IPS DF 6.9 (cell line): ENCODE results near the gene LILRA6.
"Not testable (repeated sequence)": the region's sequence is repeated elsewhere in the genome, so short reads cannot be mapped to it uniquely, and the experiment has no call there.

Experiments used
- DNase-seq: peaks from one replicate; pipeline ENCODE4 v3.0.0-alpha.2; 2013; ENCODE audit warnings: low read depth, low spot score
- H3K27ac ChIP-seq: one replicate; pipeline ENCODE4 v1.5.1; 2013; ENCODE audit warnings: low read length, control low read depth
- H3K27me3 ChIP-seq: 2 replicates; pipeline ENCODE4 v1.6.1; 2013; ENCODE audit warnings: mild to moderate bottlenecking, low read length; ENCODE audit not compliant: control insufficient read depth, insufficient read depth
- H3K36me3 ChIP-seq: 2 replicates; pipeline ENCODE4 v1.6.1; 2013; ENCODE audit warnings: low read length; ENCODE audit not compliant: control insufficient read depth, insufficient read depth
- H3K4me1 ChIP-seq: 2 replicates; pipeline ENCODE4 v1.6.1; 2013; ENCODE audit warnings: low read length; ENCODE audit not compliant: control insufficient read depth, insufficient read depth
- H3K4me3 ChIP-seq: 2 replicates; pipeline ENCODE4 v1.5.1; 2013; ENCODE audit warnings: mild to moderate bottlenecking, low read length
- H3K9me3 ChIP-seq: 2 replicates; pipeline ENCODE4 v1.6.1; 2013; ENCODE audit warnings: low read length, inconsistent platforms; ENCODE audit not compliant: control insufficient read depth, insufficient read depth
- WGBS: extraction: QIAGEN DNeasy Blood & Tissue Kit; methylation state at CpG from one replicate; pipeline ENCODE4 v1.1.7; 2013; ENCODE audit warnings: mixed read lengths, missing lambda C conversion rate; ENCODE audit not compliant: insufficient read length, insufficient coverage; 5-methylcytosine and 5-hydroxymethylcytosine counted together

LILRA6 gene

DNA sequence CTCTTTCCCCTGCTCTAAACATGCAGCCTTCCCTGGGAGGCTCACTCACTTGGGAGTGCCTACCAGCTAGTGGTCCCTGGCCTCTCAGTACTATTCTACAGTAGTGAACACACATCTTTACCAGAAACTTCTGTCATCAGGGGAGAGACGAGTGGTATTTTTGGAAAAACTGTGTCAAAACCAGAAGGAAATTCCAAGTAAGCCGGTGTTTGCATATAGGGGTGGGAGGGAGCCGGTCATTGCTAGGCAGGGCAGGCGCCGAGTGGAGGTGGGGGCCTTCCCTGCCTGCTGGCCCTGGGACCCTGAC lies 35.0 kb downstream of the LILRA6 start:
- Histone ChIP-seq H3K27me3 (no peaks in the 10 kb centered on the region), H3K27ac (no peak overlapping the region), H3K4me3 (no peak overlapping the region), H3K36me3 (peaks cover 45% of the 10 kb centered on the region), H3K4me1 (0 out of 2 replicates have a peak, but pooled peaks cover 3% of the 10 kb centered on the region), H3K9me3 (no peaks in the 10 kb centered on the region)
- WGBS: no CpG with 5 or more reads among the region's 5 CpGs
- no peak for DNase-seq

DNA sequence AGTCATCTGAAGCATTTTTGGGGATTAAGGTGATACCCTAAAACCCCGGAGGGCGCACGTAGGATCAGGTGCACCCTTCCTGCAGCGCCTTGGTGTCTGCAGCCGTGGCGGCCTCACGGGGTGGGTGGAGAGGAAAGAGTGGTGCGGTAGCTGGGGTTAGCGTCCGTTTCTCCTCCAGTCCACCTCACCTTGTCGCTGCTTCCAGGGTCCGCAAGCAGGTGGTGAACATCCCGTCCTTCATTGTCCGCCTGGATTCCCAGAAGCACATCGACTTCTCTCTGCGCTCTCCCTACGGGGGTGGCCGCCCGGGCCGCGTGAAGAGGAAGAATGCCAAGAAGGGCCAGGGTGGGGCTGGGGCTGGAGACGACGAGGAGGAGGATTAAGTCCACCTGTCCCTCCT lies 35.4 kb downstream of the LILRA6 start:
- not testable (repeated sequence) for H3K27me3 ChIP-seq, H3K4me1 ChIP-seq, H3K27ac ChIP-seq, H3K4me3 ChIP-seq, DNase-seq, H3K9me3 ChIP-seq
- H3K36me3 ChIP-seq: peaks cover 49% of the 10 kb centered on the region
- no CpG with 5 or more reads among the region's 23 CpGs for WGBS

DNA sequence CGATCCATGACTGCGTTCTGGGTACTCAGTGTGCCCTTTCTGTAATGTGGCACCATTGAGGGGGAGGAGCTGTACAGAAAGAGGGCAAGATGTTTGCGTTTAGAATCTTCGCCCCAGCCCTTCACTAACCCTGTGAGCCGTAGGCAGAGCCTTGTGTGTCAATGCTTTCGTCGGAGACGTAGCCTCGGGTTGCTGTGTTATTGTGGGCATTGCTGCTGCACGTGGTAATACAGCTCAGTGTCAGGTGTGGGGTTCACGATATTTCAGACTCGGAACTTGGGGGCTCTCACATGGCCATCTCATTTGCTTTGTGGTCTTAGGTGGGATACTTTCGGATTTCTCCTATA lies 35.8 kb downstream of the LILRA6 start:
- H3K4me3 ChIP-seq: no peak overlapping the region
- H3K27me3 ChIP-seq: no peaks in the 10 kb centered on the region
- WGBS: no CpG with 5 or more reads among the region's 13 CpGs

DNA sequence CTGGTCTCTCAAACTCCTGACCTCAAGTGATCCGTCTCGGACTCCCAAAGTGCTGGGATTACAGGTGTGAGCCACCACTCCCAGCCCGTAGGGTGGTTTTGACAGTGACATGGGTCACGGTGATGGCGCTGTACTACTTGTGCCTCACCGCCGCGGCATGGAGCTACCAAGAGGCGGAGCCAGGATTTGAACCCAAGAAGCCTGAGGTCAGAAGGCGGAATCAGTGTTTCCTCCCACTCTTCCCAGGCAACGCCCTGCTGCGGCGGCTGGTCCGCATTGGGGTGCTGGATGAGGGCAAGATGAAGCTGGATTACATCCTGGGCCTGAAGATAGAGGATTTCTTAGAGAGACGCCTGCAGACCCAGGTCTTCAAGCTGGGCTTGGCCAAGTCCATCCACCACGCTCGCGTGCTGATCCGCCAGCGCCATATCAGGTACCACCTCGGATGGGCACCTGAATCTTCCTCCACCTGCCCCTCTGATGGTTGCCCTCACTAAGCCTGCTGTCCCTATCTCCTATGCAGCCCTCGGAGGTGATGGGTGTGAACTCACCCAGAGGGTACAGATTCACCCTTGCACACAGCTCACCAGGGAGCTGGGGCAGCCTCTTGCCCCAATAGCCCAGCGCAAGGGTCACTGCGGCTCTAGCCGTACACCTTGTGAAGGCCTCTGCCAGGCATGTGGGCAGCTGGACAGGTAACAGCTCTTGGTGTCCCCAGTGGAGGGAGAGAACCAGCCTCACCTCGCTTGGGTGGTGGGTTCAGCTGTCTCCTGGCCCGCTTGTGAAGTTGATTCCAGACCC lies 36.4 kb downstream of the LILRA6 start:
- Histone ChIP-seq H3K27ac (no peak overlapping the region), H3K4me3 (no peak overlapping the region), H3K9me3 (no peaks in the 10 kb centered on the region), H3K27me3 (no peaks in the 10 kb centered on the region), H3K36me3 (peaks cover 54% of the 10 kb centered on the region), H3K4me1 (peaks cover 4% of the 10 kb centered on the region; the same call in 1 of the 2 replicates)
- no CpG with 5 or more reads among the region's 27 CpGs for WGBS
- no peak for DNase-seq

More for the DNA sequence above, 35.8 kb downstream of the LILRA6 start:
- no peaks in the 10 kb centered on the region for H3K9me3 ChIP-seq
- peaks cover 49% of the 10 kb centered on the region for H3K36me3 ChIP-seq
- H3K27ac ChIP-seq: no peak overlapping the region
- H3K4me1 ChIP-seq: peaks cover 4% of the 10 kb centered on the region; the same call in 1 of the 2 replicates
- no peak for DNase-seq

DNA sequence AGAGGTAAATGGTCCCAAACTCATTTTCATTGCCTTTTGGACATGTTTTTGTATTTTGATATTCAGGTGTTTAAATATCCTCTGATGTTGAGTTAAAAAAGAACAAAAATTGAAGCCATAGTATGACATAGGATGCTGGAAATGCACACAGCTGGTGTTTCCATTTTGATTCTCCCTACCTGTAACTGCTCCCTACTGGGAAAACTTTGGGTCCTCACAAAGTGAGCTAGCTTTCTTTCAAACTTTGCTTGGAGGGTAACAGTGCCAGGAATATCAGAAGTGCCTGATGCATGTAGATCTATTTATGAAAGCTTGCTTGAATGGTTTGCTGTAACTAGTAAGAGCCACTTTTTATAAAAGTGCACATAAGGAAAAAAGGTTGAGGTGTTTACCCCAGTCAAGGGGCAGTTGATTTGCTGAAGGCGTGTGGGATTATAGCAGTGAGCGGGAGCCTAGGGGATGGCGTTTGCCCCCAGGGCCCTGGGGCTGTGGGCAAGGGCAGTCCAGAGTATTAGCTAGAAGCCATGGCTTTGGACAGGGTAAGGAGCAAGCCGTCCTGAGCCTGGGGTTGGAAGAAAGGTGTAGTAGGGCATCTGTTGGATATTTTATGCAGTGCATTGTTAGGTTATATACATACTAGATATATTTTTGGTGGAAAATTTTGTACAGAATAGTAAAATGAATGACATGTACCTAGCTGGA lies 37.7 kb downstream of the LILRA6 start:
- Histone ChIP-seq H3K9me3 (no peaks in the 10 kb centered on the region), H3K36me3 (peaks cover 54% of the 10 kb centered on the region), H3K4me1 (peaks cover 4% of the 10 kb centered on the region; the same call in 1 of the 2 replicates), H3K27me3 (no peaks in the 10 kb centered on the region), H3K27ac (no peak overlapping the region), H3K4me3 (no peak overlapping the region)
- DNase-seq: no peak
- WGBS: no CpG with 5 or more reads among the region's 4 CpGs

DNA sequence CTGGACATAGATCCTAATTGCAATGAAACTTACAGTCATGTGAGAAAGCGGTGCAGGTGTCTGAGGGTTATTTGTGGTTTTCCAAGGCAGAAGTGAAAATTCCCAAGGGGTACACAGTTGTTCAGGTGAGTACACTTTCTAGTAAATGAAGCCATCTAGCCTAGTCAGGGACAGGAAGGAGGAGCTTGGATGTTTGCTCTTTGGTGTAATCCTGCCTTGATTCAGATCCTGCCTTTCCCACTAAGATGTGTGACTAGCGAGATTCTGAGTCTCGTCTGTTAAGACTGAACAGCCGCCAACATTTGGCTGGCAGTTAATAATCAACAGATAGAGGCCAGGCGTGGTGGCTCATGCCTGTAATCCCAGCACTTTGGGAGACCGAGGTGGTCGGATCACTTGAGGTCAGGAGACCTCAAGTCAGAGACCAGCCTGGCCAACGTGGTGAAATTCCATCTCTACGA lies 39.4 kb downstream of the LILRA6 start:
- Histone ChIP-seq H3K4me1 (peaks cover 4% of the 10 kb centered on the region; the same call in 1 of the 2 replicates), H3K36me3 (peaks cover 54% of the 10 kb centered on the region), H3K4me3 (no peak overlapping the region), H3K27me3 (no peaks in the 10 kb centered on the region), H3K27ac (no peak overlapping the region), H3K9me3 (no peaks in the 10 kb centered on the region)
- no CpG with 5 or more reads among the region's 9 CpGs for WGBS
- DNase-seq: no peak

DNA sequence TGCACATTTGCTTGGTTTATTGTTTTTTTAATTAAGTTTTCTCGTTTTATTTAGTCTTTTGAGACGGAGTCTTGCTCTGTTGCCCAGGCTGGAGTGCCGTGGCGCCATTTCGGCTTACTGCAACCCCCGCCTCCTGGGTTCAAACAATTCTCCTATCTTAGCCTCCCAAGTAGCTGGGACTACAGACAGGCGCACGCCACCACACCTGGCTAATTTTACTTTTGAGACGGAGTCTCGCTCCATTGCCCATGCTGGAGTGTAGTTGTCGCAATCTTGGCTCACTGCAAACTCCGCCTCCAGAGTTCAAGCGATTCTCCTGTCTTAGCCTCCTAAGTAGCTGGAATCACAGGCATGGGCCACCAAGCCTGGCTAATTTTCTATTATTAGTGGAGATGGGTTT lies 40.6 kb downstream of the LILRA6 start:
- H3K4me1 ChIP-seq: peaks cover 4% of the 10 kb centered on the region; the same call in 1 of the 2 replicates
- no peak for DNase-seq
- peak overlapping the region; percentile 77; the same call in 1 of the 2 replicates for H3K4me3 ChIP-seq
- H3K27me3 ChIP-seq: no peaks in the 10 kb centered on the region
- no CpG with 5 or more reads among the region's 13 CpGs for WGBS
- no peak overlapping the region for H3K27ac ChIP-seq
- no peaks in the 10 kb centered on the region for H3K9me3 ChIP-seq
- H3K36me3 ChIP-seq: peaks cover 44% of the 10 kb centered on the region

DNA sequence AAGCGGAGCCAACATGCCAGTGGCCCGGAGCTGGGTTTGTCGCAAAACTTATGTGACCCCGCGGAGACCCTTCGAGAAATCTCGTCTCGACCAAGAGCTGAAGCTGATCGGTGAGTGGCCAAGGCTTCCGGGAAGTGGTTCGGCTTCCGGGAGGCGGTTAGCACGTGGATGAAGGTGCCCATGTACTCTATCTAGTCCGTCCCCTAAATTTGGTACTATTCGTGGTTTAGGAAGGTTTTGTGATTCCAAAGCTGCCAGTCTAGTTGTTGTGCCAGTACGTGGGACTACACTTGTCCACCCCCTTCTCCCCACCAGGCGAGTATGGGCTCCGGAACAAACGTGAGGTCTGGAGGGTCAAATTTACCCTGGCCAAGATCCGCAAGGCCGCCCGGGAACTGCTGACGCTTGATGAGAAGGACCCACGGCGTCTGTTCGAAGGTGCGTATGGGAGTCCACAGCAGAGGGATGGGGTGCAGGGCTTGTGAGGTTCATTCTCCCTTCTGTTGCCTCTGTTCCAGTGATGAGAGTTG lies 41.4 kb downstream of the LILRA6 start:
- Histone ChIP-seq H3K9me3 (no peaks in the 10 kb centered on the region), H3K36me3 (peaks cover 36% of the 10 kb centered on the region), H3K4me3 (peak overlapping the region; percentile 77), H3K27me3 (no peaks in the 10 kb centered on the region), H3K4me1 (peaks cover 2% of the 10 kb centered on the region; the same call in 1 of the 2 replicates), H3K27ac (no peak overlapping the region)
- WGBS: no CpG with 5 or more reads among the region's 28 CpGs
- no peak for DNase-seq

DNA sequence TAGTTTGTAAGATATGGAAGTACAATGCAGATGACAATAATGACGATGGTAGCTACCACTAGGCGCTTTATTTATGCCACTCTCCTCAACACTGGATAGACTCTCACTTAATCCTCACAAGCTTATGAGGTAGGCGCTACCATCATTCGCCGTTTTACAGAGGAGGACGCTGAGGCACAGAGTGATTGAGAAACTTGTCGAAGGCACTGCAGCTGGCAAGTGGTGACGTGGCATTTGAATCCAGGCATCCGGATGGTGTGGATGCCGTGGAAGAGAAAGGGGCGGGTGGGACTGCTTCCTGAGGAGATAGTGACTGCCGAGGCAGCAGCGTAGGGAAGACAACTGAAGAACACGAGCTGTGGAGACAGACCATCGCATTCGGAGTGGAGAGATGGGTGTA lies 43.2 kb downstream of the LILRA6 start:
- no peak for DNase-seq
- no peaks in the 10 kb centered on the region for H3K9me3 ChIP-seq
- WGBS: no CpG with 5 or more reads among the region's 16 CpGs
- peaks cover 2% of the 10 kb centered on the region; the same call in 1 of the 2 replicates for H3K4me1 ChIP-seq
- H3K27me3 ChIP-seq: no peaks in the 10 kb centered on the region
- H3K4me3 ChIP-seq: no peak overlapping the region
- H3K27ac ChIP-seq: no peak overlapping the region
- H3K36me3 ChIP-seq: peaks cover 25% of the 10 kb centered on the region; the same call in 1 of the 2 replicates

DNA sequence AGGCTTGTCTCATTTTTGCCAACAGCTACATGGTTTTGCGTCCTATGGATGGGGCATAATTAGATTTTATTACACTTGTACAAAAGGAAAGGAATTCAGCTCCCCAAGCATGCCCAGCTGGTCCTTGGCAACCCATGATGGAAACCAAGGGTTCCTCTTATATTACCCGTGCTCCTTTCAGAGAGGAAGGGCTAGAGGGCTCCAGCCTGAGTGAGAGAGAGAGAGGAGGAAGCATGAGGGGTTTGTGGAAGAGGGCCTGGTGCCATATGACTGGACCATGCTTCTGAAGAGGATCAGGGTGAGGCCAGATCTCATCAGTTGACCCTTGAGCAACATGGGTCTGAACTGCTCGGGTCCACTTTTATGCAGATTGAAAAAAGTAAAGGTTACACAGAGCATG lies 45.5 kb downstream of the LILRA6 start:
- Histone ChIP-seq H3K36me3 (peaks cover 9% of the 10 kb centered on the region; the same call in 1 of the 2 replicates), H3K27me3 (no peaks in the 10 kb centered on the region), H3K9me3 (no peaks in the 10 kb centered on the region), H3K27ac (no peak overlapping the region), H3K4me3 (no peak overlapping the region), H3K4me1 (no peaks in the 10 kb centered on the region; the same call in 1 of the 2 replicates)
- WGBS: no CpG with 5 or more reads among the region's 3 CpGs
- no peak for DNase-seq
